Testis (tissue), 2 donors: ENCODE data around the gene CLIP2.

ENCODE experiments used
- POLR2A ChIP-seq: fragments of 450-650 bp; IDR thresholded peaks from one replicate; pipeline ENCODE4 v1.6.1; 2017; ENCODE audit warnings: antibody characterized with exemption, mild to moderate bottlenecking, moderate library complexity
- TF ChIP-seq, protein P1 (sequence below), 3 experiments: fragments of 450-650 bp in 2 of 3; fragments of 200-600 bp in 1 of 3; sonication (generic) in 1 of 3; IDR thresholded peaks; one replicate each; pipeline ENCODE4 v1.5.1; 2016 to 2019; ENCODE audit warnings: antibody characterized with exemption in 3 of 3, mild to moderate bottlenecking in 2 of 3, moderate library complexity in 1 of 3

DNA sequence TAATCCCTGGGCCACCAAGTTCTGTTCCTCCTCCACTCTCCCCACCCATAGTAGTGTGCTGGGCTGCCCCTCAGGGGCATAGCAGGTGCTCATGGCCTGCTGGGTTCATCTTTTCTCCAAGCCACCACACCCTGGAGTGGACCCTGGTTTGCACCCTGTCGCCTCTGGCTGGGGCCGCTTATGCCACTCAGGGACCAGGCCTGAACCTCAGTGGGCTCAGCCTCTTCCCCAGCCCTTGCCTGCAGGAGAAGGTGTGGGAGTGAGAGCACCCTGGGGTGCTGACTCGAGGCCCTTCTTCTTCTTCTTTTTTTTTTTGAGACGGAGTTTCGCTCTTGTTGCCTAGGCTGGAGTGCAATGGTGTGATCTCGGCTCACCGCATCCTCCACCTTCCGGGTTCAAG is 10.2 kb downstream of the CLIP2 start:
- TF ChIP-seq, protein P1, sequence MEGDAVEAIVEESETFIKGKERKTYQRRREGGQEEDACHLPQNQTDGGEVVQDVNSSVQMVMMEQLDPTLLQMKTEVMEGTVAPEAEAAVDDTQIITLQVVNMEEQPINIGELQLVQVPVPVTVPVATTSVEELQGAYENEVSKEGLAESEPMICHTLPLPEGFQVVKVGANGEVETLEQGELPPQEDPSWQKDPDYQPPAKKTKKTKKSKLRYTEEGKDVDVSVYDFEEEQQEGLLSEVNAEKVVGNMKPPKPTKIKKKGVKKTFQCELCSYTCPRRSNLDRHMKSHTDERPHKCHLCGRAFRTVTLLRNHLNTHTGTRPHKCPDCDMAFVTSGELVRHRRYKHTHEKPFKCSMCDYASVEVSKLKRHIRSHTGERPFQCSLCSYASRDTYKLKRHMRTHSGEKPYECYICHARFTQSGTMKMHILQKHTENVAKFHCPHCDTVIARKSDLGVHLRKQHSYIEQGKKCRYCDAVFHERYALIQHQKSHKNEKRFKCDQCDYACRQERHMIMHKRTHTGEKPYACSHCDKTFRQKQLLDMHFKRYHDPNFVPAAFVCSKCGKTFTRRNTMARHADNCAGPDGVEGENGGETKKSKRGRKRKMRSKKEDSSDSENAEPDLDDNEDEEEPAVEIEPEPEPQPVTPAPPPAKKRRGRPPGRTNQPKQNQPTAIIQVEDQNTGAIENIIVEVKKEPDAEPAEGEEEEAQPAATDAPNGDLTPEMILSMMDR (IDR thresholded peaks at IDR 0.05), result no peak
- TF ChIP-seq POLR2A, result no peak
